Activated CD8-positive, alpha-beta memory T cell treated with anti-CD3 and anti-CD28 coated beads, Interleukin-2, amount 50 U/mL, for 1 hour (primary cell): ENCODE results near the gene TM2D1.

Experiments
- DNase-seq: peaks from one replicate; pipeline ENCODE4 v3.0.0-alpha.2; 2020; ENCODE audit errors: extremely low read depth

The TM2D1 gene

GRCh38 chr1:61644303-61644702 is 80.6 kb downstream of the TM2D1 start:
- no peak for DNase-seq

- no peak for DNase-seq
Observed at GRCh38 chr1:61642475-61643232, 82.3 kb downstream of the TM2D1 start.

GRCh38 chr1:61641578-61642336 is 83.2 kb downstream of the TM2D1 start:
- no peak for DNase-seq

- DNase-seq, result no peak
Observed at GRCh38 chr1:61640531-61641530, 84.1 kb downstream of the TM2D1 start.

DNA sequence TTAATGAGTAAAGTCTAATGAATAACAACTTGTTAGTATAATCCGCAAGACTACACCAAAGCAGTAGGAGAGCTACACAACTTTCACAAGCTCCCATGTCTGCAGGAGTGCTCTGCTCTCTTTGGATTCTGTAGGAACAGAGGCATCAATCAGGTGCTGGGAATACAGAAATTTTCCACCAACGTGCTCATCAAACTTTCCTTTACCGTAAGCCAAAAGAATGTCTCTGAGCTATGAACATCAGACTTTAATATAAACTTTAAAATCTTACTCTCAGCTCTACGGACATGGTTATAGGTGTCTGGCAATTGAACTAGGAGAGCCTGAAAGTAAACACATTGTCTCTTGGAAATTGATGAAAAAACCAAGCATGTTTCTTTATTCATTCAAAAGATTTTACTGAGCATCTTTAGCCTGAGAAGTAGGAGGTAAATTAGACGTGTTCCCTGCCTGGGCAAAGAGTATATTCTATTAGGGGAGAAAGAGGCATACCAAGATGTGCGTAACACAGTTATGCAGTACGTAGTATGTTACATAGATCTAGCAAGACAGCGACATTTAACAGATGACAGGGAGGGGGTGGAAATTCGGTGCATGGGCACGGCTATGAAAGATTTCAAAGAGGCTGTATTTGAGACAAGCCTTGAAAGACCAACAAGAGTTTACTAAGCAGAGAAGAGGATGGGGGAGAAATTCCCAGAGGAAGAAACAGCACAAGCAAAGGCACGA is 85.2 kb downstream of the TM2D1 start:
- DNase-seq, result no peak

DNA sequence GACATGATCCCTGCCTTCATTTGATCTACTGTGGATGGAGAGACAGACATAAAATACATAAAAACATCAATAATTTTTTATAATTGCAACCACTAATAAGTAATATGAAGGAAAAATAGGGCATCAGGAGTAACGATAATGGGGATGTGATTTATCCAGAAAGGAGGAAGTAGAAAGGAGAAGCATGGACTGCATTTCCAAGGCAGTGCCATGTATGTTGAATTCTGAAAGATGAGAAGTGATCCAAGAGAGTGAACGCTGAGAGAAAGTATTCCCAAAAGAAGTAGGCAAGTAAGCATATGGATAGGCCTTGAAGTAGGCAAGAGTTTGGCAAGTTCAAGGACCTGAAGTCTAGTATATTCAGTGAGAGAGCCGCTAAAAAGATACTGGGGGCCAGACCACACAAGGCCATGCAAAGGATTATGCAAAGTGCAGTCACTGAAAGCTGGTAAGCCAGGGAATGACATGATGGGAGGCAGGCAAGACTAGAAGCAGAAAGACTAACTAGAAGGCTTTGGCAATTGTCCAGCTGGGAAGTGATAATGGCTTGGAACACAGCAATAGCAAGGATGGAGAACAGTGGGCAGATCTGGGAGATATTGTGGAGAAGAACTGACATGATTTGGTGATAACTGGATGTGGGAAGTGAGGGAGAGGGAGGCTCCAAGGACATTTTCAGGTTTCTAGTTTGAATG is 85.9 kb downstream of the TM2D1 start:
- no peak for DNase-seq

DNA sequence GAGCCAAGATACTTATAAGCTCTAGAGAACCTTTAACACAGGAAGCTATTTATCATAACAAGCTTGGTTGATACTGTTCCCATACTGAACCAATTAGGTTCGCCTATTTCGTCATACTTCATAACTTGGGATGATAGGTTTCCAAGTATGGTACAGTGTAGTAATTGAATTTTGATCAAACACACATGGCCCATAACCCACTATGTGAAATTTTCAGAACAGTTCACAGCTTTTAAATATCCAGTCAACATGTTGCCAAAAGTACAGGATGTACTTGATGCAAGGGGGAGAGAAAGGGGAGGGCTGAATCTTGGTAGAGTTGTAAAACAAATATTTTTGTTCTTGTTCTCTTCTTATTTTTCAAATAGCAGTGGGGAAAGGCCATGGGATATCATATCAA is 86.6 kb downstream of the TM2D1 start:
- no peak for DNase-seq

DNA sequence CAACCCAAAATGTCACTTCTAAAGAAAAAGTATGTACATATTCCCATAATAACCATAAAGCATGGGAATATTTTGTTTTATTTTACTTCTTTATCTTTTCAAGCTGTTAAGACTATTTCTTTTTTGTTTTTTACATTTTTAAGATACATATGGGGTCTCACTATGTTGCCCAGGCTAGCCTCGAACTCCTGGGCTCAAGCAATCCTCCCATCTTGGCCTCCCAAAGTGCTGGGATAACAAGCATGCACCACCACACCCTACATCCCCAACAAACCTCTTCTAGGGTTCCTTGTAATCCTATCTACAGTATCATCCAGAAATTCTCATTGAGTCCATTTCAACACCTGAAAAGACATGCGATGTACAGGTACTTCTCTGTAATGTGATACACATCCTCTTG is 87.5 kb downstream of the TM2D1 start:
- no peak for DNase-seq

GRCh38 chr1:61636814-61637213 is 88.1 kb downstream of the TM2D1 start:
- no peak for DNase-seq

DNA sequence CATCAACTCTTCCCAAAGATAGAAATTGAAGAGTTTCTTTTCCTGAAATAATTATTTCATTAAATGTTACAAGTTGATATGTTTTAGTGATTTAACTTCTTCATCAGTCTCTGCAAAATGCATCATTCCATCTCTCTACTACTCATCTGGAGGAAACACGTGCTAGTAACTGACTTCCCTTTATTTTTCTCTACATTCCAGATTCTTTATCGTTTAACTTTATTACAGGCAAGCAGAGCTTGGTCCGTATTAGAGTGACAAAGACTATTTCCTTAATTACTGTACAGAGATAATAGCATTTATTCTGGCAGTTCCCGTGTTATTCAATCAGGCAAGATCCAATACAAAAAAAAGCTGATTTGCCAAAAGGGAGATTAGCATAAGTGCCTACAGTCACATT is 88.6 kb downstream of the TM2D1 start:
- no peak for DNase-seq

- DNase-seq, result no peak
Observed at GRCh38 chr1:61635557-61635956, 89.4 kb downstream of the TM2D1 start.

- DNase-seq, result no peak
Observed at GRCh38 chr1:61631436-61631835, 93.5 kb downstream of the TM2D1 start.
